Measurements from ENCODE around the gene NDUFB4.

Gene NDUFB4

DNA sequence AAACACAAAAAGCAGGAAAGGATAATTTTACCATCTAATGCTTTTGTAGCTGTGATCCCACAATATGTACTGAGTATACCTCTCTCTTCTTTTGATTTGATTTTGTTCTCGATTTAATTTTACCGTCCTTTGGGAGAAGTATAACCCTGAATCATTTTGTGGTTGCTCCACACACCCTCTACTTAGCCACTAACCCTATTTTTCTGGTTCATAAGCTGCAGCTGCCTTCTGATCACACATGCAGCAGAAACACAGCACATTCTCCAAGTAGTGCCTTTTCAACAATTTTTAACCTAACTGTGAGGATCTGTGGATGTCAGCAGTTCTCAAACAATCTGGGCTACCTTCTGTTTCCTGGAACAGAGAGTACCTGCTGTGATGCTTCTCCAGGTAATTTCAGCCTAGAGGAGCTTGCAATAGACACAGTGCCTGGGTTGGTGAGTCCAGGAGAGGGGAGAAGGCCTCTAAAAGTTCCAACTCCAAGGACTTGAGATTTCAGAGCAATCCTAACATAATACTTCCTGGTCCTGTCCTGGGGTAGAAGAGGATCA lies 45.6 kb downstream of the NDUFB4 start:
- DNase-seq: no peak

DNA sequence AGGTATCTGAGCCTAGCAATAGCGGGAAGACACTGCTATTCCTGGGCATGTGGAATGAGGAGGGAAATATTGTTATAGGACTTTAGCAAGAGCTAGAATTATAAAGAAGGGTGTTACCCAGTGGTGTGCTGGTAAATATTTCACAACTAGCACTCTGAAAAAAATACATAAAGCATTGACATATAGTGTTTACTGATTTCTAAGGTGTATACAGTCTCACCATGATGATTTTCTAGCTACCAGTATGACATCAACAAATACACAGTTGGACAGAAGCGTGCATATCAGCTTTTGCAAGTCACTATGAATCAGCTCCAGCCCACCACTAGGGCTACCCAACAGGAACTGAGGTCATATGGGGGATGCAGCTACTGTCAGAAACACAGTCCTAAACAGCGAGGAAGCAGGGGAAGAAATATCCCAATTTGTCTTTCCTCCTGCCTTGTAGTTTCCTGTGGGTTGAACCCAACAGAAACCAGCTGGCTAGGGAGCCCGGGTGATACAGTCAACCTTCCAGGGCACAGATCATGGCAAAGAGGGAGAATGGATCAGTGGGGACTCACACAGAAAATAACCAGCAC lies 46.3 kb downstream of the NDUFB4 start:
- peak; percentile 84 for DNase-seq

DNA sequence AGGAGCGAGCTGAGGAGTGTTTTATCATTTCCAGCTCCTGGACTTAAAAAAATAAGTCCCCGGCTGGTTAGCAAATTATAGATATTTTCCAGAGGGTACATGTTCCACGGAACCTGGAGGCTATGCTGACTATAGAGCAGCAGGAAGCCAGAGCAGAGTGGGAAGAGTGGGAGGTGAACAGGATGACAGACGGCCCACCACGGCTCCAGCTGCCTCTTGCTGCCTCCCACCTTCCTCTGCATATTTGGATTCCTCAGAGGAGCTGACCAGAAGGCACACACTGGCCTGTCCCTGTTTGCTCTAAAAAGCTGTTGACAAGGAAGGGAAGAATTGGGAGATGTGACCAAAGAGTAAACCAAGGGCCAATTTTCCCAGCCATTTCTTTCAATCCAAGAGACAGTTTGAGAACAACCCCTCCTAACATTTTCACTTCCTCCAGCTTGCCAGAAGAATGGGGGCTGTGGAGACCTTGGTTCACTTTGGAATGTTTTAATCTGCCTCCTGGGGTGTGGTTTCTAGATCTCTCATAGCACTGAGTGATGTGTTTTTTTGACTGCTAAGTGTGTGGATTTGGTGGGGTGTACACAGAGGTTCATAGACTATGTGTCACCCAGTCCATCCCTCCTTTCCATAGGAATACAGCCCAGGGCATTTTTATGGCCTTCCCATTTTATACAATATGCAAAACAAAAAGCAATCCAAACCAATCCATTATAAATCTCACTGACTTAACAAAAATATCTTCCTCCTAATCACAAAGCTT lies 49.1 kb downstream of the NDUFB4 start:
- DNase-seq: no peak

DNA sequence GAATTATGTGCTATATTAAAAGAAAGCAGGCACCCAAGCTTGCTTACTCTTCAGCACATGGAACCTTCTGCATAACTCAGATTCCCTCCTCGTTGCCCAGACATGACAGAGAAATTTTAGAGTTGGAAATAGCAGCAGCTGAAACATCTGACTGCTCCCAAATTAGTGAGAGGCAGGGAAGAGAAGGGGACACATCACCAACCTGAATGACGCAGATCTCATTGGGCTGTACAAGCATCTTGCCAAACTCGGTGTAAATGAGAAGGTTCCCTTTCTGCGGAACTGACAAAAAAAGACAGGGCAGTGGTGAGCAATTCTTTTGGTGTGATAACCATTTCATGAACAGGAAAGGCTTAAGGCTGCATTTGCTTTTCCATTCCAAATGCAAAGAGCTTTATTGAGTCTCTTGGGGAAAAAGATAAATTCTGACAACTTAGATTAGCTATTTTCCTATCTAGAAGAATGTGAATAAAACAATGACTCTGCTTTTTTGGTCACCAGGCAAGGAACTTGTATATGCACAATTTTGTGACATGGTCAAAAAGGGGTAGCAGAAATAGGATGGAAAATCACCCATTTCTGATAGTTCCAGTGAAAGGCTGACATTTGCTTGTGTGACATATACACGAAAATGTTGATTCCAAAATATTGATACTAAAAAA lies 50.8 kb downstream of the NDUFB4 start:
- DNase-seq: no peak

- DNase-seq: no peak
These were observed 52.2 kb downstream of the NDUFB4 start for GRCh38 chr3:120648290-120648689.

- no peak for DNase-seq
These were observed 53.7 kb downstream of the NDUFB4 start for GRCh38 chr3:120649830-120650233.

GRCh38 chr3:120650311-120650710 lies 54.2 kb downstream of the NDUFB4 start:
- DNase-seq: no peak
